GM18520 (cell line): Measurements from ENCODE around the gene ZNF275.
"Not testable (repeated sequence)": the region's sequence is repeated elsewhere in the genome, so short reads cannot be mapped to it uniquely, and the experiment has no call there.

Experiments used
- ATAC-seq: cut with Tn5 transposase; IDR thresholded peaks from one replicate; pipeline ENCODE4 v1.9.1; 2021; ENCODE audit not compliant: unreplicated experiment

Gene ZNF275

GRCh38 chrX:153357877-153358276 lies 23.9 kb downstream of the ZNF275 start:
- no peak for ATAC-seq

- ATAC-seq = no peak
Measured at GRCh38 chrX:153361781-153362397, 27.9 kb downstream of the ZNF275 start.

GRCh38 chrX:153365670-153366069 lies 31.7 kb downstream of the ZNF275 start:
- ATAC-seq = no peak

GRCh38 chrX:153366119-153366518 lies 32.2 kb downstream of the ZNF275 start:
- ATAC-seq = no peak

- ATAC-seq = no peak
Measured at GRCh38 chrX:153366878-153367538, 33.1 kb downstream of the ZNF275 start.

- ATAC-seq = no peak
Measured at GRCh38 chrX:153370293-153371055, 36.5 kb downstream of the ZNF275 start.

GRCh38 chrX:153371256-153371655 lies 37.3 kb downstream of the ZNF275 start:
- ATAC-seq = no peak

- ATAC-seq = no peak
Measured at GRCh38 chrX:153372949-153373348, 39.0 kb downstream of the ZNF275 start.

GRCh38 chrX:153374426-153374825 lies 40.5 kb downstream of the ZNF275 start:
- ATAC-seq = no peak

GRCh38 chrX:153375571-153375970 lies 41.6 kb downstream of the ZNF275 start:
- no peak for ATAC-seq

- ATAC-seq = no peak
Measured at GRCh38 chrX:153377727-153378126, 43.8 kb downstream of the ZNF275 start.

GRCh38 chrX:153378607-153379006 lies 44.7 kb downstream of the ZNF275 start:
- ATAC-seq = no peak

- ATAC-seq = no peak
Measured at GRCh38 chrX:153379508-153379907, 45.6 kb downstream of the ZNF275 start.

- no peak for ATAC-seq
Measured at GRCh38 chrX:153379971-153380581, 46.1 kb downstream of the ZNF275 start.

- ATAC-seq = no peak
Measured at GRCh38 chrX:153380691-153381090, 46.7 kb downstream of the ZNF275 start.

GRCh38 chrX:153381684-153382532 lies 48.0 kb downstream of the ZNF275 start:
- no peak for ATAC-seq

GRCh38 chrX:153382563-153383482 lies 48.9 kb downstream of the ZNF275 start:
- no peak for ATAC-seq

- no peak for ATAC-seq
Measured at GRCh38 chrX:153384390-153384789, 50.4 kb downstream of the ZNF275 start.

- not testable (repeated sequence) for ATAC-seq
Measured at GRCh38 chrX:153384973-153385372, 51.0 kb downstream of the ZNF275 start.

GRCh38 chrX:153386097-153386496 lies 52.1 kb downstream of the ZNF275 start:
- no peak for ATAC-seq
